NCI-H146 (cell line): ENCODE results near the gene RAI1.
"Not testable (repeated sequence)": the region's sequence is repeated elsewhere in the genome, so short reads cannot be mapped to it uniquely, and the experiment has no call there.

Source experiments
- DNase-seq: peaks from one replicate; lab custom pipeline; 2025; lab: John Stamatoyannopoulos, UW

RAI1 gene, protein sequence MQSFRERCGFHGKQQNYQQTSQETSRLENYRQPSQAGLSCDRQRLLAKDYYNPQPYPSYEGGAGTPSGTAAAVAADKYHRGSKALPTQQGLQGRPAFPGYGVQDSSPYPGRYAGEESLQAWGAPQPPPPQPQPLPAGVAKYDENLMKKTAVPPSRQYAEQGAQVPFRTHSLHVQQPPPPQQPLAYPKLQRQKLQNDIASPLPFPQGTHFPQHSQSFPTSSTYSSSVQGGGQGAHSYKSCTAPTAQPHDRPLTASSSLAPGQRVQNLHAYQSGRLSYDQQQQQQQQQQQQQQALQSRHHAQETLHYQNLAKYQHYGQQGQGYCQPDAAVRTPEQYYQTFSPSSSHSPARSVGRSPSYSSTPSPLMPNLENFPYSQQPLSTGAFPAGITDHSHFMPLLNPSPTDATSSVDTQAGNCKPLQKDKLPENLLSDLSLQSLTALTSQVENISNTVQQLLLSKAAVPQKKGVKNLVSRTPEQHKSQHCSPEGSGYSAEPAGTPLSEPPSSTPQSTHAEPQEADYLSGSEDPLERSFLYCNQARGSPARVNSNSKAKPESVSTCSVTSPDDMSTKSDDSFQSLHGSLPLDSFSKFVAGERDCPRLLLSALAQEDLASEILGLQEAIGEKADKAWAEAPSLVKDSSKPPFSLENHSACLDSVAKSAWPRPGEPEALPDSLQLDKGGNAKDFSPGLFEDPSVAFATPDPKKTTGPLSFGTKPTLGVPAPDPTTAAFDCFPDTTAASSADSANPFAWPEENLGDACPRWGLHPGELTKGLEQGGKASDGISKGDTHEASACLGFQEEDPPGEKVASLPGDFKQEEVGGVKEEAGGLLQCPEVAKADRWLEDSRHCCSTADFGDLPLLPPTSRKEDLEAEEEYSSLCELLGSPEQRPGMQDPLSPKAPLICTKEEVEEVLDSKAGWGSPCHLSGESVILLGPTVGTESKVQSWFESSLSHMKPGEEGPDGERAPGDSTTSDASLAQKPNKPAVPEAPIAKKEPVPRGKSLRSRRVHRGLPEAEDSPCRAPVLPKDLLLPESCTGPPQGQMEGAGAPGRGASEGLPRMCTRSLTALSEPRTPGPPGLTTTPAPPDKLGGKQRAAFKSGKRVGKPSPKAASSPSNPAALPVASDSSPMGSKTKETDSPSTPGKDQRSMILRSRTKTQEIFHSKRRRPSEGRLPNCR (N-terminal part only)

DNA sequence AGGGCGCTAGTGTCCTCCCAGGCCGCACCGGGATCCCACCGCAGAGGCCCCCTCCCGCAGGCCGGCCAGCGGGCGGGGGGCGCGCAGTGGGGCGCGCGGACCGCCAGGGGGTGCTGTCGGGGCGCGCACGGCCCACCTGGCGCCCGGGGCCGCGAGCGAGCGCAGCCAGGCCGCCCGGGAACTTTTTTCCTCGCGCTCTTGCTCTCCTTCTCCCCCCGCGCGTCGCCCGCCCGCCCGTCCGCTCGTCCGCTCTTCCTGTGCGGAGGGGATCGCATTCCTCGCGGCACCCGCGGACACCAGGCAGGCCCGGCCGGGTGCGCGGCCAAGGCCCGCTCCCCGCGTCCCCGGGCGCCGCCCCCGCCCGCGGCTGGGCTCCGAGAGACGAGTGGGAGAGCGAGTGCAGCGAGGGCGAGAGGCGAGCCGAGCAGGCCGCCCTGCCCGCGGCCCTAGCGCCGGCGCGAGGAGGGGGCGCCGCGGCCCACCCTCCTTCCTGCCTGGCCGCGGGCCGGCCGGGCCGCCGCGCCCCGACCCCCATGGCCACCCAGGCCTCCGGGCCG, at the start of gene RAI1:
Gene RAI1 (plus strand): TSS at position 272 of the 557 bp plus-strand sequence. CDS start 111,491 bp downstream, outside the sequence.
- DNase-seq = peak; percentile 83

- not testable (repeated sequence) for DNase-seq
Measured at GRCh38 chr17:17632690-17633089, 48.6 kb upstream of the RAI1 start.

DNA sequence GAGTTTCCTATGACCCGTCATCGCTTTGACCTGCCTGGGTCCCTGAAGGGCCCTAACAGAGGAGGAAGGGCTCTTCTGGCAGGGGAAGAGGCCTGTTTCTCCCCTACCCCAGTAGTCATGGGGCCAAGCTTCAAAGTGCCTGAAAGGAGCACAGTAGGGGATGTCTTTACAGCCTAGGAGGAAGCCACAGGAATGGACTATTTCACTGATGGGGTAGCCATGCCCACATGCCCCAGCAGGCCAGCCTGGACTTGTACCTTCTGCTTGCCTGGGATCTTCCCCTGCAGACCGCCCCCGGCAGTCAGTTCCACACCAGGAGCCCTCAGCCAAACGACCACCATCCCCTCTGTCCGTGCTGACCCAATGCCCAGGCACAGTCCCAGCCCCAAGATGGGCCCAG, 47.9 kb upstream of the RAI1 start:
- no peak for DNase-seq

DNA sequence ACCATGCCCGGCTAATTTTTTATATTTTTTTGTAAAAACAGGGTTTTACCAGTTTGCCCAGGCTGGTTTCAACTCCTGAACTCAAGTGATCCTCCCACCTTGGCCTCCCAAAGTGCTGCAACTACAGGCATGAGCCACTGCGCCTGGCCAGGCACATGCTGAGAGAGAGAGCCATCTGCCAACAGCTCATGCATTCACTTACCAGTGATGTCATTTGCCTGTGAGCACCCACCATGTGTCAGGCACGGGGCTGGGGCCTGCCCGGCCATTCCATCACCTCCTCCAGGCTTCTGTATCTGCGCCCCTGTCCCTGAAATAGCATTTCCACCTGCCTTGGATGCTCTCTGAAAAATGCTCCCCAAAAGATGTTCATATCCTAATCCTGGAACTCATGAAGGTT, 46.1 kb upstream of the RAI1 start:
- no peak for DNase-seq

DNA sequence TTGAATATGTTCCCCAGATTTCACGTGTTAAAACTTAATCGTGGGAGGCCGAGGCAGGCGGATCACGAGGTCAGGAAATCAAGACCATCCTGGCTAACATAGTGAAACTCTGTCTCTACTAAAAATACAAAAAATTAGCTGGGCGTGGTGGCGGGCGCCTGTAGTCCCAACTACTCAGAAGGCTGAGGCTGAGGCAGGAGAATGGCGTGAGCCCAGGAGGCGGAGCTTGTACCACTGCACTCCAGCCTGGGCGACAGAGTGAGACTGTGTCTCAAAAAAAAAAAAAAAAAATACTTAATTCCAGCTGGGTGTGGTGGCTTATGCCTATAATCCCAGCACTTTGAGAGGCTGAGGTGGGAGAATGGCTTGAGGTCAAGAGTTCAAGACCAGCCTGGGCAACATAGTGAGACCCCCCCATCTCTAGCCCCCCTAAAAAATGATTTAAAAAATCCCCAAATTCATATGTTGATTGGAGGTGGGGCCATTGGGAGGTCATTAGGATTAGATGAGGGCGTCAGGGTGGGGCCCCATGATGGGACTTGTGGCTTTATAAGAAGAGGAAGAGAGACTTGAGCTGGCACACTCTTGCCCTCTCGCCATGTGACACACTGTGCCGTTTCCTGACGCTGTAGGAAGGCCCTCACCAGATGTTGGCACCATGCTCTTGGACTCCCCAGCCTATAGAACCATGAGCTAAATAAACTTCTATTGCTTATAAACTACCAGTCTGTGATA, 45.6 kb upstream of the RAI1 start:
- DNase-seq = not testable (repeated sequence)

- DNase-seq = no peak
Measured at GRCh38 chr17:17636272-17636885, 44.9 kb upstream of the RAI1 start.

DNA sequence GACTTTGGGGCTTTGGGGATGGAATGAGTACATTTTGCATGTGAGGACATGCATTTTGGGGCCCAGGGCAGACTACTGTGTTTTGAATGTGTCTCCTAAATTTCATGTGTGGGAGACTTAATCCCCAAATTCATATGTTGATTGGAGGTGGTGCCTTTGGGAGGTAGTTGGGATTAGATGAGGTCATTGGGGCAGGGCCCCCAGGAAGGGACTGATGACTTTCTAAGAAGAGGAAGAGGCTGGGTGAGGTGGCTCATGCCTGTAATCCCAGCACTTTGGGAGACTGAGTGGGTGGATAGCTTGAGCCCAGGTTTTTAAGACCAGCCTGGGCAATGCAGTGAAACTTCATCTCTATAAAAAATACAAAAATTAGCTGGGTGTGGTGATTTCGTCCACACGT, 42.8 kb upstream of the RAI1 start:
- DNase-seq = no peak

- DNase-seq = not testable (repeated sequence)
Measured at GRCh38 chr17:17639661-17640270, 41.5 kb upstream of the RAI1 start.

DNA sequence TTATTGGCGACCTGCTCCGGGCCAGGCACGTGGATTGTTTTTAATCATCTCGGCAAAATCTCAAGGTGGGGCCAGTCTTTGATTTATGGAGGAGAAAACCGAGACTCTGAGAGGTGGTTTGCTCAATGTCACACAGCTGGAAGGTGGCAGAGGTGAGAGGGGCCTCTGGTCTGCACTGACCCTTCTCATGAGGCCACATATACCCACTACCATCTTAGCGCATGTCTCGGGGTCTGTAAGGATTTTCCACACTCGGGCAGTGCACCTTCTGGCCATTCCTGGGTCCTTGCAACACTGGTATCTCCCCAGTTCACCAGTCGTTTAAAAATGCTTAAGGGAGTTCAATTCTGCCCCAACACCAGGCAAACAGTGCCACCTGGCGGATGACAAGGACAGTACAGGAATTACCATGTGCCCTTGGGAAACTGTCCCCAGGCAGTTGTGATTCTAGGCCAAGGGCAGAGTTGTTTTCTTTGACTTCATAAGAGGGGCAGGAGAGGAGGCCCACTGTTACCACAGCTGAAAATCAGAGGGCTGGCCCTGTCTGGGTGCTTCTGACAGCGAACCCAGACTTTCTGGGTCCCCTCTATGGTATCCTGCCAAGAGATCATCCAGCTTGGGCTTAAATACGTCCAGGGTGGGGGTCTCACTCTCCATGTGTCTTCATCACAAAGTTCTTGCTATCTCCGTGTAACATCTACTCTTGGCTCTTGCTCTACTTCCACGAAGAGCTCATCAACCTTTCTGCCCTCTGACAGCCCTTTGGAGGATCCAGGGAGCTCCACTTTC, 39.4 kb upstream of the RAI1 start:
- peak; percentile 76 for DNase-seq

- not testable (repeated sequence) for DNase-seq
Measured at GRCh38 chr17:17645148-17645547, 36.1 kb upstream of the RAI1 start.

- no peak for DNase-seq
Measured at GRCh38 chr17:17645961-17646360, 35.3 kb upstream of the RAI1 start.

DNA sequence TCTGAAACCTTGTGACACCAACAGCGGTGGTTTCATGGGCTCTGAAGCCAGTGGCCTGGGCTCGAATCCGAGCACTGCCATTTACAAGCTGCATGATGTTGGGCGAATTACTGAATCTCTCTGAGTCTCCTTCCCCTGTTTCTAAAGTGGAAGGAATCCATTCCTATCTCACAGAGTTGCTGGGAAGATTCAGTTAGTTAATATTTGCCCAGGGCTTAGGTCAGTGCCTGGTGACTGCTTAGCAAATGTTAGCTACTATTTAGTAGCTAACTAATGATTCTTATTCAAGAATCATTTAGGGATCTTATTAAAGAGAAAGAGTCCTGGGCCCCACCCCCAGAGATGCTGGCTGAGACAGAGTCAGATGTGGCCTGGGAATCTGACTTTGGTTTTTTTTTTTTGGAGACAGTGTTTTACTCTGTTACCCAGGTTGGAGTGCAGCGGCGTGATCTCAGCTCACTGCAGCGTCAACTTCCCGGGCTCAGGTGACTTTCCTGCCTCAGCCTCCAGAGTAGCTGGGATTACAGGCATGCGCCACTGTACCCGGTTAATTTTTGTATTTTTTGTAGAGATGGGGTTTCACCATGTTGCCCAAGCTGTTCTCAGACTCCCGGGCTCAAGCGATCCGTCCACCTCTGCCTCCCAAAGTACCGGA, 33.6 kb upstream of the RAI1 start:
- DNase-seq = no peak

GRCh38 chr17:17648762-17649161, 32.5 kb upstream of the RAI1 start:
- no peak for DNase-seq

DNA sequence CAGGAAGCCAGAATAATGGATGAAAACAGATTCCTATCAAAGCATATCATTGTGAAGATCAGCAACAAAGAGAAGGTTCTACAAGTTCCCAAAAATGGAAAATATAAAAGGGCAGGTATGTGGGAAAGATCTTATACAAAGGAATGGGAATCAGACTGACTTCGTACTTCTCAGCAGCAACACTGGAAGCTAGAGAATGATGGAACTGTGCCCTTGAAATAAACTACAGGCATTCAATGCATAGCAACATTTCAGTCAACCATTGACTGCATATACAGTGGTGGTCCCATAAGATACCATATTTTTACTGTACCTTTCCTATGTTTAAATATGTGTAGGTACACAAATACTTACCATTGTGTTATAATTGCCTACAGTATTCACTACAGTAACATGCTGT, 30.3 kb upstream of the RAI1 start:
- no peak for DNase-seq

DNA sequence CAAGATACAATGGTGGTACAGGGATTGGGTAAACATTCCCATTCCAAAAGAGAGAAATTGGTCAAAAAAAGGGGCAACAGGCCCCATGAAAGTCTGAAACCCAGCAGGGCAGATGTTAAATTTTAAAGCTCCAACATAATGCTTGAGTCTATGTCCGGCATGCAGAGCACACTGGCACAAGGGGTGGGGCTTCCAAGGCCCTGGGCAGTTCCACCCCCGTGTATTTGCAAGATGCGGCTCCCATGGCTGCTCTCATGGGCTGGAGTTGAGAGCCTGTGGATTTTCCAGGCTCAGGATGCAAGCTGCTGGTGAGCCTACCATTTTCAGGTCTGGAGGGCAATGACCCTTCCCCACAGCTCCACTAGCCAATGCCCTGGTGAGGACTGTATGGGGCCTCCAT, 27.9 kb upstream of the RAI1 start:
- DNase-seq = no peak

GRCh38 chr17:17659340-17659739, 21.9 kb upstream of the RAI1 start:
- DNase-seq = no peak

DNA sequence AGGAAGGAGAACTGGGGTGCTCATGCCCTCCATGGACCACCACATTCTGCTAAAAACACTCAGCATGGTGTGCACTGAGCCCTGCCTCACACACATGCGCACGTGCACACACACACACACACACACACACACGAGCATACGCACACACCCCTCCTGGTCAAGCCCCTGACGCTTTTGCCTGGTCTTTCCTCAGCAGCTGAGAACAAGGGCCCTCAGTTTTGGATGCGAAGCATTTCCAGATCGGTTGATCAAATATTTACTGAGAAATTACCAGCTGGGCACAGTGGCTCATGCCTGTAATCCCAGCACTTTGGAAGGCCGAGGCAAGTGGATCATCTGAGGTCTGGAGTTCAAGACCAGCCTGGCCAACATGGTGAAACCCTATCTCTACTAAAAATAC, 20.1 kb upstream of the RAI1 start:
- peak; percentile 31 for DNase-seq

DNA sequence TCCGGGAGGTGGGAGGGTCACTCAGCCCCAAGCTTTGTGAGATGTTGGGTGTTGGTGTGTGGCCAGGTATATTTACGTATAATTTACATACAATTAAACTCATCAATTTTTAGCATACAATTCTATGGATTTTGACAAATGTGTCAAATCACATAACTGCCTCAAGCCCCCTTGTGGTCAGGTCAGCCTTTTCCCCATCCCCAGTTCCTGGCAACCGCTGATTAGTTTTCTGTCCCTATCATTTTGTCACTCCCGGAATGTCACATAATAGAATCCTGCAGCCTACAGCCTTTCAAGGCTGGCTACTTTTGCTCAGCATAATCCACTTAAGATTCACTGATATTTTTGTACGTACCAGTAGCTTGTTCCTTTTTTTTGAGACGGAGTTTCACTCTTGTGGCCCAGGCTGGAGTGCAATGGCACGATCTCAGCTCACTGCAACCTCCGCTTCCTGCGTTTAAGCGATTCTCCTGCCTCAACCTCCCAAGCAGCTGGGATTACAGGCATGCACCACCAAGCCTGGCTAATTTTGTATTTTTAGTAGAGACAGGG, 19.3 kb upstream of the RAI1 start:
- DNase-seq = no peak
